ENCODE measurements around the gene SMPD3.

The SMPD3 gene

GRCh38 chr16:68319185-68319908, 129.0 kb downstream of the SMPD3 start:
- DNase-seq = no peak

- DNase-seq = no peak
Observed at GRCh38 chr16:68313116-68313515, 135.2 kb downstream of the SMPD3 start.

- DNase-seq = peak; percentile 80 to 90
Observed at GRCh38 chr16:68310774-68311511, 137.4 kb downstream of the SMPD3 start, which contains the start of the genes PRMT7 and SLC7A6OS. PRMT7 (plus strand) TSS chr16:68311019; CDS start chr16:68315980, 4,961 bp downstream. SLC7A6OS (minus strand) TSS chr16:68310946; CDS start chr16:68310926, 20 bp downstream.

GRCh38 chr16:68310437-68310773, 137.9 kb downstream of the SMPD3 start:
- DNase-seq = no peak

- no peak for DNase-seq
Observed at GRCh38 chr16:68309799-68310198, 138.5 kb downstream of the SMPD3 start.

Data from SW 1271 (cell line).